Measurements from ENCODE around the gene MGAT4B.

MGAT4B gene

DNA sequence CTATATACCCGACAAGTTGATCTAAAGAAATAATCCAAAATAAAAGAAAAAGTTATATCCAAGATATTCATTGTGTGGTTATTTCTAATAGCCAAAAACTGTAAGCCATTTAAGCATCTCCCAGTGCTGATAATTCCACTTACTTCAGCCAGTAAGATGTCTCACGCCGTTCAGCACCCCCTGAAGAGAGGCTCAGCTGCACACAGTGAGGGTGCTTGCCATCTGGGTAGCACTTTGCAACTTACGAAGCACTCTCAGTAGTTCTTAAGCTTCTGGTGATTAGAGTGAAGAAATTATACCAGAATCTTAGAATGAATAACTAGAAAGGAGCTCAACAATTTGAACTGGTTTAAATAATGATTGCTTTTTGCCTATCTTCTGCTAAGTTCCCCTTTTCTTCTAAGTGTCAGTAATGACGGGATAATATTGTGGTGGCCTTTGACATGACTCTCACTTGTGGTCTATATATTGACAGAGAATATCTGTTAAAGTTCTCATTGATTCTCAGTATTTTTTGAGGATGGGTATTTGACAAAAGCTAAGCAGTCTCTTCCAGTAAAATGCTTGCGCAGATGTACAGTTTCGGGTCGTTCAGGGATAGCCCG, 39.1 kb downstream of the MGAT4B start:
- Histone ChIP-seq H2AFZ (ENCODE audit: low read depth, low read length, severe bottlenecking) (no peak overlapping the region), H3K36me3 (ENCODE audit: low read length) (0 out of 2 replicates have a peak, but pooled peaks cover 5% of the 10 kb centered on the region), H3K27ac (ENCODE audit: low read depth, low read length) (no peak overlapping the region), H3K9me2 (replicated peaks; ENCODE audit: insufficient read depth, low read length) (no peaks in the 10 kb centered on the region), H3K4me3 (ENCODE audit: insufficient read depth, low read length, poor library complexity, severe bottlenecking) (no peak overlapping the region), H3F3A (ENCODE audit: insufficient read depth) (peaks cover 4% of the 10 kb centered on the region; the same call in 1 of the 2 replicates), H3K79me2 (ENCODE audit: insufficient read depth, low read length) (peaks cover 32% of the 10 kb centered on the region), H3K9ac (ENCODE audit: low read length) (no peak overlapping the region), H4K20me1 (ENCODE audit: low read depth, low read length) (0 out of 2 replicates have a peak, but pooled peaks cover 5% of the 10 kb centered on the region), H3K4me2 (ENCODE audit: low read depth, low read length, poor library complexity, severe bottlenecking) (no peak overlapping the region), H3K27me3 (ENCODE audit: low read length) (no peaks in the 10 kb centered on the region), H3K9me3 (ENCODE audit: insufficient read depth, low read length) (no peaks in the 10 kb centered on the region)
- TF ChIP-seq CTCF (IDR thresholded peaks at IDR 0.05; ENCODE audit: insufficient read depth, low read length, poor library complexity, severe bottlenecking) (no peak), EZH2phosphoT487 (conservative IDR thresholded peaks at IDR 0.05; ENCODE audit: low read length) (no peak)

GRCh38 chr5:179766726-179767455, 39.8 kb downstream of the MGAT4B start:
- peaks cover 39% of the 10 kb centered on the region for H3K79me2 ChIP-seq (ENCODE audit: insufficient read depth, low read length)
- no peaks in the 10 kb centered on the region for H3K27me3 ChIP-seq (ENCODE audit: low read length)
- TF ChIP-seq EZH2phosphoT487 (conservative IDR thresholded peaks at IDR 0.05; ENCODE audit: low read length) (no peak), CTCF (IDR thresholded peaks at IDR 0.05; ENCODE audit: insufficient read depth, low read length, poor library complexity, severe bottlenecking) (no peak)
- no peak overlapping the region for H3K9ac ChIP-seq (ENCODE audit: low read length)
- no peak overlapping the region for H2AFZ ChIP-seq (ENCODE audit: low read depth, low read length, severe bottlenecking)
- no peak overlapping the region for H3K27ac ChIP-seq (ENCODE audit: low read depth, low read length)
- peaks cover 11% of the 10 kb centered on the region for H3F3A ChIP-seq (ENCODE audit: insufficient read depth)
- H3K9me2 ChIP-seq (replicated peaks; ENCODE audit: insufficient read depth, low read length), result no peaks in the 10 kb centered on the region
- H4K20me1 ChIP-seq (ENCODE audit: low read depth, low read length), result 0 out of 2 replicates have a peak, but pooled peaks cover 5% of the 10 kb centered on the region
- H3K36me3 ChIP-seq (ENCODE audit: low read length), result 0 out of 2 replicates have a peak, but pooled peaks cover 5% of the 10 kb centered on the region
- no peak overlapping the region for H3K4me3 ChIP-seq (ENCODE audit: insufficient read depth, low read length, poor library complexity, severe bottlenecking)
- no peaks in the 10 kb centered on the region for H3K9me3 ChIP-seq (ENCODE audit: insufficient read depth, low read length)
- H3K4me2 ChIP-seq (ENCODE audit: low read depth, low read length, poor library complexity, severe bottlenecking), result no peak overlapping the region

GRCh38 chr5:179766021-179766725, 40.5 kb downstream of the MGAT4B start:
- Histone ChIP-seq H3K4me2 (ENCODE audit: low read depth, low read length, poor library complexity, severe bottlenecking) (no peak overlapping the region), H3K9me3 (ENCODE audit: insufficient read depth, low read length) (no peaks in the 10 kb centered on the region), H3K4me3 (ENCODE audit: insufficient read depth, low read length, poor library complexity, severe bottlenecking) (no peak overlapping the region), H3K27me3 (ENCODE audit: low read length) (no peaks in the 10 kb centered on the region), H3K27ac (ENCODE audit: low read depth, low read length) (no peak overlapping the region), H2AFZ (ENCODE audit: low read depth, low read length, severe bottlenecking) (no peak overlapping the region), H3K79me2 (ENCODE audit: insufficient read depth, low read length) (peaks cover 45% of the 10 kb centered on the region), H4K20me1 (ENCODE audit: low read depth, low read length) (0 out of 2 replicates have a peak, but pooled peaks cover 5% of the 10 kb centered on the region), H3K9me2 (replicated peaks; ENCODE audit: insufficient read depth, low read length) (no peaks in the 10 kb centered on the region), H3K9ac (ENCODE audit: low read length) (no peak overlapping the region), H3F3A (ENCODE audit: insufficient read depth) (peaks cover 14% of the 10 kb centered on the region), H3K36me3 (ENCODE audit: low read length) (0 out of 2 replicates have a peak, but pooled peaks cover 5% of the 10 kb centered on the region)
- TF ChIP-seq EZH2phosphoT487 (conservative IDR thresholded peaks at IDR 0.05; ENCODE audit: low read length) (no peak), CTCF (IDR thresholded peaks at IDR 0.05; ENCODE audit: insufficient read depth, low read length, poor library complexity, severe bottlenecking) (no peak)
